Fibroblast of gingiva (primary cell): ENCODE measurements around the gene LONRF3.
A peak's percentile ranks its signal among the peaks of the same experiment; 100 is the strongest.

ENCODE experiments used
- DNase-seq: peaks from one replicate; pipeline ENCODE4 v3.0.0-alpha.2; 2011; ENCODE audit warnings: low read depth

LONRF3 gene

DNA sequence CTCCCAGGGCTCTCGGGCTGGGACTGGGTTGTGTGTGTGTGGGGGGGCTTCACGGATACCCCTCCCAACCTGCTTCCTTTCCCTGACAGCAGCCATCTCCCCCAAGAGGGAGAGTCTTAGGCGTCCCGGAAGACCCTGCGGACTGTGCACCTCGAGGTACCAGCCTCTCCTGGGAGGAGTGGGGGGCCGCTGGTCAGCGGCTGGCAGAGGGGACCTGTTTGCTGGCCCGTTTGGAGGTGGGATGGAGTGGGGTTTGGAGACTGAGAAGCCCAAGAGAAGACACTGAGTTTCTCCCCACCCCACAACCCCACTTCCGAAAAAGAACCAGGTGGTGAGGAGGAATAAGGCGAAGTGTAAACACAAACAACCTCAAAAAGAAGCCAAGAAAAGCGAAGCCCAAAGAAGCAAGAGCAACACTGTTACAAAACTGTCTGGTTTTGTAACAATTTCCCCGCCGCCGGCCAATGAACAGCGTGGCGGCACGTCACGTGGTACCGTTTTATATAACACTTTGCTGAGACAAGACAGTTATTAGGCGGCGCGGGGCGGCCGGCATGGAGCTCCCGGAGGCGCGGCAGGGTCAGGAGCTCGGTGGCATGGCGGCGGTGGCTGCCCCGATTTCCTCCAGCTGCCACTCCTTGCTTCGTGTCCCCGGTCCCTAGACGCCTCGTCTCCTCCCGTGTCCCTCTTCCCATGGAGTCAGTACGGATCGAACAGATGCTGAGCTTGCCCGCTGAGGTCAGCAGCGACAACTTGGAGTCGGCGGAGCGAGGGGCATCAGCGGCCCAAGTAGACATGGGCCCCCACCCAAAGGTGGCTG, at the start of gene LONRF3:
Gene LONRF3, plus strand, starts transcription at position 531 of the 820 bp plus-strand sequence. Its CDS starts 163 bp downstream, at position 694.
- peak; percentile 29 for DNase-seq

DNA sequence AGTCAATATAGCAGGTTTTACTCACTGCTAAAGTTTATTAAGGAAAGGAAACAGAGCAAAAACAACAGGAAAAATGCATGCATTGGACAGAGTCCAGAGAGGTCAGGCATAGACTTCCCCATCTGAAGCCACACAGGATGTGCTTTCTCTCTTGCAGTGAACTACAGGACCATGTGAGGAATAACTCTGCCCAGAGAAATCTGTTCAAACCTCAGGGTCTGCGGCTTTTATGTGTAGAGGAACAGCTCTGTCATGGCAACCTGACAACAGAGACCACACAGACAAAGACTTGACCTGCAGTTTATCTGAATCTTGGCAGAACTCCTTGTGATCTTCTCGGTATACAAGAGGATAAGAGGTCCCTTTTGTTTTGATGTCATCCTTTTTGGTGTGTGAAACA, 46.3 kb upstream of the LONRF3 start:
- no peak for DNase-seq

DNA sequence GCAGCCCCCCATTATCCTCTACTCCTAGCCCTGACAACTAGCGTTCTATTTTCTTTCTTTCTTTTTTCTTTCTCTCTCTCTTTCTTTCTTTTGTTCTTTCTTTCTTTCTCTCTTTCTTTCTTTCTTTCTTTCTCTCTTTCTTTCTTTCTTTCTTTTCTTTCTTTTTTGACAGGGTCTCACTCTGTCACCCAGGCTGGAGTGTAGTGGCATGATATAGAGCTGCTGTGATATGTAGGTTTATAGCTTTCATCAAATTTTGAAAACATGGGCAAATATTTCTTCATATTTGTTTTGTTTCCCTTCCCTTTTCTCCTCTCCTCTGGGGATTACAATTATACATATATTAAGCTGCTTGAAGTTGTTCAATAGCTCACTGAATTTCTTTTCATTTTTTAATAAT, 39.1 kb upstream of the LONRF3 start:
- DNase-seq, result no peak

DNA sequence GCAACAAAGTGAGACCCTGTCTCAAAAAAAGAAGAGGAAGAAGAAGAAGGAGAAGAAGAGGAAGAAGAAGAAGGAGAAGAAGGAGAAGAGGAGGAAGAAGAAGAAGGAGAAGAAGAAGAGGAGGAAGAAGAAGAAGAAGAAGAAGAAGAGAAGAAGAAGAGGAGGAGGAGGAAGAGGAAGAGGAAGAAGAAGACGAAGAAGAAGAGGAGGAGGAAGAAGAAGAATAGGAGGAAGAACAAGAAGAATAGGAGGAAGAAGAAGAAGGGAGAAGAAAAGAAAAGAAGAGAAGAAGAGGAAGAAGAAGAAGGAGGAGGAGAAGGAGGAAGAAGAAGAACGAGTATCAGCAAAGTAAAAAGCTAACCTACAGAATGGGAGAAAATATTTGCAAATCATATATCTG, 33.3 kb upstream of the LONRF3 start:
- no peak for DNase-seq

DNA sequence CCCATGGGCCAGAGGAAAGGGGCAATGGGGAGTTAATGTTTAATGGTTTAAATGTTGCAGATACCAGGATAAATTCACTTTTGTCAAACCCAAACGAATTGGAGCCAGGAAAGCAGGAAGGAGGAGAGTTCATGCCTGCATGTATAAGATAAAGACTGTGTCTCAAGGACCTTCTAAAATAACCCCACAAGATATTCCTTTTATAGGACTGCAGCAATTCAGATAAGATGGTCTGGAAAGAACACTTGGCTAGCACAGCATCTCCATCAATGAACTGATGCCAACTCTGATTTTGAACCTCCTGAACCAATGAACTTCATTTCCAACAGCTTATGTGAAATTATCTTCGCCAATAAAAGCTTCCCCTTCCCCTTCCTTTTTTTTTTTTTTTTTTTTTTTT, 31.3 kb upstream of the LONRF3 start:
- no peak for DNase-seq

DNA sequence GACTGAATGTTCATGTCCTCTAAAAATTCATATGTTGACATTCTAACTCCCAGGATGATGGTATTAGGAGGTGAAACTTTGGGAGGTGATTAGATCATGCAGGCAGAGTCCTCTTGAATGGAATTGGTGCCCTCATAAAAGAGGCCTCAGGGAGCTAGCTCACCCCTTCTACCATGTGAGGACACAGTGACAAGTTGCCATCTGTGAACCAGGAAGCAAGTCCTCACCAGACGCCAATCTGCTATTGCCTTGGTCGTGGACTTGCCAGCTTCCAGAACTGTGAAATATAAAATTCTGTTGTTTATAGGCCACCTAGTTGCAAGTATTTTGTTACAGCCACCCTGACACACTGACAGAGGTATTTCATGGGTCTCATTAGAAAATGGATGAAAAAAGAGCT, 28.5 kb upstream of the LONRF3 start:
- DNase-seq, result no peak

DNA sequence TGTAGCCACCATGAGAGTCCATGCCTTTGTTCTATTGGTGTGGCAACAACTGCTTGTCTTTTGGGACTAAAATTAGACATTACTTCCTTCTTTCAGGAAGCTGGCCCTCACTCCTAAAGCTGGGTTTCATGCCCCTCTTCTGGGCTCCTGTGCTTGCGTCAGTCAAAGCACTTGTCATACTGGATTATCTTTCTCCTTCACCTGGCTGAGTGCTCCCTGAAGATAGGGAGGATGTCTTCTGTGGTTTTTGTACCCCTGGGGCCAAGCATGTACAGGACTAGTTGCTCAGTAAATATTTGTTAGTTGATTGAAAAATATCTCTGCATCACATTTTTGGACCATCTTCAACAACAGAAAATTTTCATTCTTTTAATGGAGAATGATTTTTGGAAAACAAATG, 26.1 kb upstream of the LONRF3 start:
- DNase-seq, result no peak

DNA sequence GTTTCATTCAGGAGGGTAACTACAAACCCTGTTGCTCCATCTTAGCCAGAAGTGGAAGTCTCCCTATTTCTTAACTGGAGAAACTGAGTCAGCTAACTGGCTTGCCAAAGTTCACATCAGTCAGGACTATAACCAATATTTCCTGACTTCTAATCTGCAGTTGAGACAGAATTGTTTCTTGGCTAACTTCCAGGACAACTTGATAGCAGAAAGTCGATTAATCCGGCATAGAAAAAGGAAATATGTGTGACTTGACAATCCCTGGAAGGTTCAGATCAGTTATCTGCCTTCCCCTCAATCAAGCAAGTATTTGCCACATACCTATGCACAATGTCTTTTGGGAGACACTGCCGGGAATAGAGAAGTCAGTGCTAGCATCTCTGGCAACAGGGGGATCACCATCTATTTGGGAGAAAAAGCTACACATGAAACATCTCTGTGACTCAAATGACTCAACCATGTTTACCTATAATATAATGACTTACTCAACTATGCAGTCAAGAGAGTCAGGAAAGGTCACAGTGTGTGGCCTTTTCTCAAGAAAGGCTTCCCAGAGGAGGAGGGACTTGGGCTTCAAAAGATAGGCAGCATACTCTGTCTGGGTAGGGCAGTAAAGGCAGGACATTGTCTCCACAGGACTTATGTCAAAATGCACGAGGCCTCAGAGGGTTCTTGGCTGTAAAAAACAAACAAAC, 12.4 kb upstream of the LONRF3 start:
- DNase-seq, result no peak

DNA sequence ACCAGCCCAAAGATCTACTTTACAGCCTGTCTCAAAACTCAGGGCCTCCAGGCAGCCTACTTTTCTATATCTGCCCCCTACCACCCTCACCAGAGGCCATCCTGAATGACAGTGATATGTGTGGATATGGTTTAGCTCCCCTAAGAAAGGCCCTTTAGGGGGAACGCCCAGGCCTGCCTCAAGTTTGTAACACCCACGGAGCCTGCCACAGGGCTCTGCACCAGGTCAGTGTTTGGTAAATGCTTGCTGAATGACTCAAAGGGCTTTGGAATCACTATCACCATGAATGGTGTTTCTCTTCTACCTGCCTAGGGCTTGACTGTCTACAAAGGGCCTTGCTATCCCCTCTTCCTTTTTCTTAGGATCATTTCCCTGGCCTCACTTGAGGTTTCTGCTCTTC, 11.3 kb upstream of the LONRF3 start:
- DNase-seq, result no peak

DNA sequence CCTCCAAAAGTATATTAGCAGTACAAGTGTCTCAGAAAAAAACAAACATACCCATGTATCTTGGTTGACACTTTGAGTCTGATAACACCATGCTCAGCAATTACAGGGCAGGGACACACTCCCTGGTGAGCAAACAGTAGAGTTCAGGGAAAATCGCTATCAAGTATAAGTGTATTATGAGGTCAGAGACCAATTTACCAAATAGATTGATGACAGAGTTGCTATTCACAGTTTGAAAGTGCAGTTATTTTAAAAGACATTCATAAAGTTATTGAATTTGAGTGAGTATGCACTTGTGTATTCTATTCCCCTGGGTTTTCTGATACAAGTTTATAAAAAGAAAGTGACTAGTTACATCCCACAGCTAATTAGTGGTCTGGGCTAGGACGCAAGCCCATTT, 10.2 kb upstream of the LONRF3 start:
- DNase-seq, result no peak

DNA sequence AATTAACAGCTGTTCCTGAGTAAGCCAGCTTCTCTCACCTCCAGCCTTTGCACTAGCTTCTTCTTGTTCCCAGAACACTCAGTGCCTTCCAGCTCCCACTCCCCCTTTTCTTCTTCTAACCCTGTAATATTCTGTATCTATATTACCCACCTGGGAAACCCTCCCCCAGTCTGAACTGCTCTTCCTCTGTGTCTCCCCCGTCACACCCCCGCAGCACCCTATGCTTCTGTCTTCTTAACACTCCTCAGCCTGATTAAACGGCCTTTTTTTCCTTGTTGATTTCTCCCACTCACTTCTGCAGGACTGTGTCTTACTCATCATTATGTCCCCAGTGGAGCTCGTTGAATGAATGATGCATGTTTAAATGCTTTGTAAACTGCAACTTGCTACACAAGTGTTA, 9.0 kb upstream of the LONRF3 start:
- no peak for DNase-seq

DNA sequence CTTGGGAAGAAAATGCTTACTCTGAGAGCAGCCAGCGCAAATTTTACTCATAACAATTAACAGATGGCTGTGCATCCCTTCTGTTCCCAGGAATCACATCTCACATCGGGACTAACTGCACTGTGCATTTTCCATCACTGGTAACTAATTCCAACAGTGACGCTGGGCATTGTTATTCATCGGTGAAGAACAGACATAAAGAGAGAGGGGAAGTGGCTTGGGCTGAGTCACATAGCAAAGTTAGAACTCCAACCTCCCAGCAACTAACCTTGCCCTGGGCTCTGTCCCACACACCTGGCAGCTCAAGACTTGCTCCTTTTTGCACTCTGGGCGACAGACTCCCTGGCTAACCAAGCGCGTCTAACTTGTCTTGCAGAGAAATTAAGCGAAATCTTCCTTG, 6.4 kb upstream of the LONRF3 start:
- DNase-seq, result no peak

DNA sequence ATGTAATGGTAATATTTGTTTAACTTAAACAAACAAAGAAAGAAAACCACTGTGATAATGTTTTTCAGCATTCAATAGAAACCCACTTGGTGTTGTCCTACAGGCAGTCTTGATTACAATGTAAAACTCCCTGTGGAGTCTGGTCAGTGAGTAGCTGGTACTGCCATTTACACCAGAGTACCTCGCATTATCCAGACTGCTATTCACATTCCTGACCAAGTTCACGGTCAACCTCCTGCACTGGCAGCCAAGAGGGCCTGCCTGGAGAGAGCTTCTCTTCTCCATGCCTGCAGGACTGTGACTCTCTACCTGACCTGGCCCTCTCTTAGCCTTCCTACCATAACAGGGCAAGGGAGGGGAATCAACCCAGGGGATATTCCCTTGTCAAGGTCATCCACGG, 2.9 kb upstream of the LONRF3 start:
- no peak for DNase-seq

DNA sequence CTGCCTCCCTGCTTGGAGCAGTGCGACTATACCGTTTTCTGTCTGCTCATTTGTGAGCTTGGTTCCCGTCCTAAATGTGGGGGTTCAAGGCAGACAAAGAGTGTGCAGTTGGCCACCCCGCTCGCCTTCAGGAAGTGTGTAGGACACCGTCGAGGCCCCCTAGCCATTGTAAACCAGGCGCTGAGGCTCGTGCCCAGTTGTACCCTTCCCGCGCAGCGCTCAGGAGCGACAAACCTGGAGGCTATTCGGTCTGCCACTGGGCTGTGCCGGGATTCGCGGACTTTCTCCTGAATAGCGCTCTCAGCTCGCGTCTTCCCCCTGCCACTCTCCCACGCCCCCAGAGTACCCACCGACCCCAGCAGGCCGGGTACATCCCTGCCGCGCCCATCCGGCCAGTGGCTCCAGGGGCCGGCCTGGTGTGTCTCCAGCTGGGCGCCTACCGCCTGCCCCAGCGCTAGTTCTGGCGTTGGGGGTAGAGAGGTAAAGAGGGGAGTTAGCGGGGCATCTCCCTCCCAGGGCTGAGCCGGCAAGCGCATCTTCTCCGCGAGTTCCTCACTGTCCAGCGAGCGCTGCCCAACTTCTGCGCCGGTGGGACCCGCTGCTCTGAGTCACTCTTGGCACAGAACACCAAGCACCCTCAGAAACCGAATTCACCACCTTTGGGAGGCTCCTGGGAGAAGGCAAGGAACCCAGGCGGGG, 880 bp upstream of the LONRF3 start:
- DNase-seq, result no peak

DNA sequence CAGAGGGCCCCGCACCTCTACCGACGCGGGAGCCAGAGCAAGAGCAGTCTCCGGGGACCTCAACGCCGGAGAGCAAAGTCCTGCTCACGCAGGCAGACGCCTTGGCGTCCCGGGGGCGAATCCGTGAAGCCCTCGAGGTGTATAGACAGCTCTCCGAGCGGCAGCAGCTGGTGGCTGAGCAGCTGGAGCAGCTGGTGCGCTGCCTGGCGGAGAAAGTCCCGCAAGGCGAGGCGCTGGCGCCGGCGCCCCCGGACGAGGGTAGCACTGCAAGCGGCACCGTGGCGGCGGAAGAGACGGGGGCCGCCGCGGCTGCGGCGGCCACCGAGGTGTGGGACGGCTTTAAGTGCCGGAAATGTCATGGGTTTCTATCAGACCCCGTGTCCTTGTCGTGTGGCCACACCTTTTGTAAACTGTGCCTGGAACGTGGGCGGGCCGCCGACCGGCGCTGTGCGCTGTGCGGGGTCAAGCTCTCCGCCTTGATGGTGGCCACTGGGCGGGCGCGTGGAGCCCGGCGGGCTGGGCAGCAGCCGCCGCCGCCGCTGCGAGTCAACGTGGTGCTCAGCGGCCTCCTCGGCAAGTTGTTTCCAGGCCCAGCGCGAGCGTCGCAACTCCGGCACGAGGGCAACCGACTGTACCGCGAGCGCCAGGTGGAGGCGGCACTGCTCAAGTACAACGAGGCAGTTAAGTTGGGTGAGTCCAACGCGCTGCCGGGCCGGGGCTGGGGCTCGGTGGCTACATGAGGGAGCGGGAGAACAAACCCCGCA, 672 bp downstream of the LONRF3 start:
- no peak for DNase-seq

DNA sequence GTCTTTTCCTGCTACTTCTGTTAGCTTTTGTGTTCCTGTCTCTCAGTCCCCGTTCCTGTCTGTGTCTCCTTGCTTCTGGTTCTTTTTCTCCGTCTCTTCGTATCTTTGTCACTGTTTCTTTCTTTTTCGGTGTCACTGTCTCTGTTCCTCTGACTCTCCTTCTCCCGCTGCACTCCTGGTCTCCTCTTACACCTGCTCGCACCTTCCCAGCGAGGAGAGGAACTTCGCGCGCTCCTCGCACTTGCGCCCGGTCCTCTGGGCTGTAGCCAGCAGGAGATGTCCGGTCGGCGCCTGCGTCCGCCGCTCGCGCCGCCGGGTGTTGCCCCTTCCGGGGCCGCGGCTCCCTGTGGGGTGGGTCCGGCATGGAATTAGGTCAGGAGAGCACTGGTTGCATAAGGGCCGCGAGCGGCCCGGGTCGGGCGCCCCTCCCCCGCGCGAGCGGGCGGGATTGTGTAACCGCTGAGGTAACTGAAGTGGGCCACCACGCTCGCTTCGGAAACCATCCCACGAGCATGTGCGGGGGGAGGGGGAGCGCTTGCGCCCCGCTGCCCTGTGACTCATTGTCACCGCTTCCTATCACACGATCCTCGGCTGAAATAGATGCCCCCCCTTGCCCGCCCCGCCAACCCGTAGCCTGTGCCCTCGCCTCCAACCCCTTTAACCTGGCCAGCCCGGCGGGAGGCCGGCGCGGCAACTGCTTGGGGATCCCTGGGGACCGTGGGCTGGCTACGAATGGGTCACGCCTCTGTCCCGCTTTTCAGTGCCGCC, 1.6 kb downstream of the LONRF3 start:
- DNase-seq, result peak; percentile 3

DNA sequence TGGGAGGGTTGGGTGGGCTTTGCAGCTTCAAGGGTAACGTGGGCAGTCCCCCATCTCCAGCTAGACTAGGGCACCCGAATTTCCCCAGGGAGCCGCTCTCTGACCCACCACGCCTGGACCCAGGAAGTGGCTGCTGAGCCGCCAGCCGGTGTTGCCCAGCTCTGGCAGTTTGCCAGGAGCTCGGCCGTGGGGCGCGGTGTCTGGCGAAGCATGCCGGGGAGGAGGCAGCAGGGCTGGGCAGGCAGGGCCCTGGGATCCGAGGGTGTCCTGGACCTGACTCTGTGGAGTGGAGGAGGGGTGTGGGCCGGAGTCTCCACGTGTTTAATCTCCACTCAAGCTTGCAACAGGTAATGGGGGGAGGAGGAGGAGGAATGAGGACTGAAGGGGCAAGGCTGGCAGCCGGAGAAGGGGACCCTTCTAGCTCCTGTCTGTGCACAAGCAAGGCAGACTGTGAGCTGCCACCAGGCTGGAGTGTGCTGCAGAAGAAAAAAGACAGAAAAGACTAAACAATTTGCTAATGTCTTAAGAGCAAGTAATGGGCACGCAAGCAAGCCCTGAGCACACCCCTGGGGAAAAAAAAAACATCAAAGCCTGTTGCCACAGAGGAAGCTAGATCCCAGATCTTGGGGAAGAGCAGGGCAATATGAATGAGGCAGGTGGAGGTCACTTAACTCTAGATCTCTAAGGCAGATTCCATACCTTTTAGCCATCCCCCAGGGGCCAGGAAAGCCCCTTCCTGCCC, 2.4 kb downstream of the LONRF3 start:
- no peak for DNase-seq

DNA sequence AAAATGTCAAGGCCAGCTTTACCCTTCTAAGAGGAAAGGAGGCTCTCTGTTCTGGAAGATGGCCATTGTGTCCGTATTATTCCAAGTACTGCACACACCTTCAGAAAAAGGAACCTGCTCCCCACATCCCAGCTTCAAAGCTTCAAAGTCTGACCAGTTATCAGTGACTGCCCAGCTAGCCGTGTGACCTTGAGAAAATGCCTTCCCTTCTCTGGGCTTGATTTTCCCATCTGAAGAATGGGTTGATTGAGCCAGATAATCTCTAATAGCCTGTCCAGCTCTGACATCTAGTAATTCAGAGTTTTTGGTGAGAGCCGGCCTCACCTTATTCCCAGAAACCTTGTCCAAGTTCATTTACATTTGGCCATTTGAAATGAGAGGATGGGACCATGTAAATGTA, 3.0 kb downstream of the LONRF3 start:
- DNase-seq, result no peak

DNA sequence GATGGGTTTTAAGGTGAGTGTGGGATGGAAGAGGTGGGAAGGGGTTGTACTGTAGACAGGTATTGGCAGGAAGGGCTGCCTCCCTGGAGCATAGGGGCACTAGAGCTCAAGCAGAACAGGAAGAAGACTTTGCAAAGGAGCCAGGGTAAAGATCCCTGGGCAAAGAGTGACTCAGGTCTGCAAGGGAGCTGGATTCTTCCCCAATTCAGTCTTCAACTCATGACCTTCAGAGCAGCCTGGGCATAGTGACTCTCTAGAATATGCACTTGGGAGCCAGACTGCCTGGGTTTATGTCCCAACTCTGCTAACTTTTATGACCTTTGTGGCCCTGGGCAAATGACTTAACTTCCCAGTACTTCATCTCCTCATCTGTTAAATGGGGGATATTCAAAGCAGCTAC, 4.0 kb downstream of the LONRF3 start:
- DNase-seq, result no peak

DNA sequence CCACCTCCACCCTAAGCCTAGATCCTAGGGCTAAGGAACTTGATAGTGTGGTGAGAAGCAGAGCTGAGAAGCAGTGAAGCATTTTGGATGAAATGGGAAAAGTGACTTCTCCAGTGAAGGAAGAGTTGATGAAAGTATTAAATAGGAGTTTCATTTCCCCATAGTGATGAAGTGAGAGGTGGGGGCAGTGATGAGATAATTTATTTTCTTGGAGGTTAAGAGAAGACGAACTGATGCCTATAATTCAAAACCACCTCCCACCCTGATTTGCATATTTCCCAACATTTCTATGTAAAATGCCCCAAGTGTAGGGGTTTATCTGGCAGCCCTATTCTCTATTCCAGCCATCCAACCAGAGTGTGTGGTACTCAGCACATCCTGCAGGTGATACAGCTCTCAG, 6.3 kb downstream of the LONRF3 start:
- DNase-seq, result no peak

DNA sequence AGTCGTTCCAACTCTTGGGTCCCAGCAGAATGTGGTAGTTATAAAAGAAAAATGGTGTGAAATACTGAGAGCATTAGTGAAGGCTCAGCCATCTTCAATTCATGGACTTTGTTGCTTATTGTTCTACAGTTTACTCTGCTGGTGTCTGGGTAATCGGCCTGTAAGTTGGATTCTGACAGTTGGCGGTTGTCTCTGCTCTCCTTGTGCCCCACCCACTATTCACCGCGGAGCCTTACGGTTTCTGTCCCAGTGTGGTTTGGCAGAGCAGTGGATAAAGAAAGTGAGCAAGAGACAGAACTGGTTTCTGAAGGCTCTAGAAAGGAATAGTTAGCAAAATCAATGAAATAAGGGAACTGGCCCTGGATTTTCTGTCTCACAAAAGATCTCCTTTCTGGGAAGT, 9.1 kb downstream of the LONRF3 start:
- no peak for DNase-seq
